Thymus (tissue), 11 donors: ENCODE measurements around the gene NKX1-2. TPM values are rescaled to one million over a fixed set of nuclear protein-coding genes. Genes with fewer than 3 reads are reported as not detected.

Experiments
- DNase-seq, 9 donors: peaks; one replicate each; pipeline ENCODE4 v3.0.0-alpha.2; 2013; ENCODE audit warnings: low spot score in 9 of 9, low read depth in 6 of 9, missing footprints in 1 of 9
- H3K27ac ChIP-seq, 2 donors: one replicate each; pipeline ENCODE4 v1.5.1; 2013; ENCODE audit warnings: control low read depth in 1 of 2, low read depth in 1 of 2, low read length in 1 of 2, mild to moderate bottlenecking in 1 of 2, moderate library complexity in 1 of 2
- H3K27me3 ChIP-seq, 2 donors: one replicate each; pipeline ENCODE4 v1.5.1; 2013; ENCODE audit warnings: low read length in 1 of 2; ENCODE audit not compliant: control insufficient read depth in 2 of 2, insufficient read depth in 1 of 2
- H3K36me3 ChIP-seq, 2 donors: one replicate each; pipeline ENCODE4 v1.5.1; 2013; ENCODE audit warnings: low read length in 1 of 2, mild to moderate bottlenecking in 1 of 2, moderate library complexity in 1 of 2; ENCODE audit not compliant: control insufficient read depth in 2 of 2, insufficient read depth in 2 of 2
- H3K4me1 ChIP-seq, 2 donors: one replicate each; pipeline ENCODE4 v1.5.1; 2013; ENCODE audit warnings: low read length in 2 of 2; ENCODE audit not compliant: control insufficient read depth in 2 of 2, insufficient read depth in 2 of 2
- H3K4me3 ChIP-seq, 2 donors: one replicate each; pipeline ENCODE4 v1.5.1; 2013; ENCODE audit warnings: low read length in 2 of 2, control low read depth in 1 of 2, mild to moderate bottlenecking in 1 of 2
- H3K9me3 ChIP-seq, 2 donors: one replicate each; pipeline ENCODE4 v1.5.1; 2013; ENCODE audit warnings: low read length in 1 of 2, mild to moderate bottlenecking in 1 of 2; ENCODE audit not compliant: control insufficient read depth in 2 of 2, insufficient read depth in 1 of 2
- WGBS: extraction: QIAGEN DNeasy Blood & Tissue Kit; methylation state at CpG from one replicate; pipeline ENCODE4 v1.1.7; 2013; 5-methylcytosine and 5-hydroxymethylcytosine counted together
- polyA plus RNA-seq: library from polyadenylated mRNA; stranded (reverse); fragments of 200-250 nt; gene quantifications from one replicate; pipeline ENCODE4 v1.2.3, GENCODE V29; 2013
- total RNA-seq: library from RNA; stranded (reverse); fragments of 120-200 nt; gene quantifications from one replicate; pipeline ENCODE4 v1.2.4, GENCODE V29; 2013
- donor health status: healthy.

The NKX1-2 gene
- total and polyA plus RNA-seq, 2 donors, result 0.05 TPM

- H3K4me3 ChIP-seq, result no peak overlapping the region
- H3K36me3 ChIP-seq, result no peaks in the 10 kb centered on the region
- H3K9me3 ChIP-seq, result no peaks in the 10 kb centered on the region
- DNase-seq, result no peak
- peaks cover 0 to 26% of the 10 kb centered on the region in 2 donors for H3K27me3 ChIP-seq
- H3K27ac ChIP-seq, result no peak overlapping the region
- H3K4me1 ChIP-seq, result no peaks in the 10 kb centered on the region
- 61% methylated on average over 3 of the region's 3 CpGs for WGBS
Measured at GRCh38 chr10:124428207-124428777, 21.5 kb downstream of the NKX1-2 start.

GRCh38 chr10:124425227-124425962, 24.4 kb downstream of the NKX1-2 start:
- H3K4me3 ChIP-seq, result no peak overlapping the region
- 94% methylated on average over 4 of the region's 4 CpGs for WGBS
- no peaks in the 10 kb centered on the region for H3K9me3 ChIP-seq
- no peaks in the 10 kb centered on the region for H3K36me3 ChIP-seq
- H3K4me1 ChIP-seq, result no peaks in the 10 kb centered on the region
- no peak overlapping the region for H3K27ac ChIP-seq
- peaks cover 4 to 48% of the 10 kb centered on the region in 2 donors for H3K27me3 ChIP-seq
- no peak for DNase-seq

DNA sequence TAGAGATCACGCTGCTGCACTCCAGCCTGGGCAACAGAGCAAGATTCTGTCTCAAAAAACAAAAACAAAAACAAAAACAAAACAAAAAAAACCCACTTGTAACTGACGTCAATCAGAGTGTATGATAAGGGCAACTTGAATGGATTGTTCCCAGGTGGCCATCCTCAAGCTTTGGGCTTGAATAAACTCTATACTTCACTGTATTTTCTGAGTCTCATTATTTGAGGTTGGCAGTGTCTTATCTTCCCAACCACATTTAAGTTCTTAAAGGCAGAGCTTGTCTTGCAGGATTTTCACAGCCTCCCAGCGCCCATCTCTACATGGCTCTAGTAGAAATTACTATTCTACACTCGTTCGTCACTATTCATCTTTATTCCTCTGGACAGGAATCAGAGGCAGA, 26.0 kb downstream of the NKX1-2 start:
- peaks cover 4 to 56% of the 10 kb centered on the region in 2 donors for H3K27me3 ChIP-seq
- H3K4me1 ChIP-seq, result peaks cover 0 to 5% of the 10 kb centered on the region in 2 donors
- H3K27ac ChIP-seq, result no peak overlapping the region
- no peaks in the 10 kb centered on the region for H3K9me3 ChIP-seq
- WGBS, result 93% methylated on average over 5 of the region's 5 CpGs
- H3K36me3 ChIP-seq, result no peaks in the 10 kb centered on the region
- H3K4me3 ChIP-seq, result no peak overlapping the region
- no peak for DNase-seq

DNA sequence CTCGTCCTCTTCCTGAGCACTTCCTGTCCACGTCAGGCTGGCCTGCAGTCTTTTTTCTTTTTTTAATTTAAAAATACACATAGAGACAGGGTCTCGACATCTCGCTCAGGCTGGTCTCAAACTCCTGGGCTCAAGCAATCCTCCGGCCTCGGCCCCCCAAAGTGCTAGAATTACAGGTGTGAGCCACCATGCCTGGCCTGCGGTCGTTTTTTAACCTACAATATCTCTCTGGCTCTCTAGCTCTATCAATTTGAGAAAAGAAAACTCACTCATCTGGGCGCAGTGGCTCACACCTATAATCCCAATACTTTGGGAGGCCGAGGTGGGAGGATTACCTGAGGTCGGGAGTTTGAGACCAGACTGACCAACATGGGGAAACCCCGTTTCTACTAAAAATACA, 27.1 kb downstream of the NKX1-2 start:
- H3K9me3 ChIP-seq, result no peaks in the 10 kb centered on the region
- H3K4me1 ChIP-seq, result peaks cover 4 to 8% of the 10 kb centered on the region in 2 donors
- no peak overlapping the region for H3K4me3 ChIP-seq
- H3K36me3 ChIP-seq, result no peaks in the 10 kb centered on the region
- H3K27ac ChIP-seq, result no peak overlapping the region
- DNase-seq, result no peak
- H3K27me3 ChIP-seq, result peaks cover 4 to 59% of the 10 kb centered on the region in 2 donors
- WGBS, result 79% methylated on average over 12 of the region's 12 CpGs

DNA sequence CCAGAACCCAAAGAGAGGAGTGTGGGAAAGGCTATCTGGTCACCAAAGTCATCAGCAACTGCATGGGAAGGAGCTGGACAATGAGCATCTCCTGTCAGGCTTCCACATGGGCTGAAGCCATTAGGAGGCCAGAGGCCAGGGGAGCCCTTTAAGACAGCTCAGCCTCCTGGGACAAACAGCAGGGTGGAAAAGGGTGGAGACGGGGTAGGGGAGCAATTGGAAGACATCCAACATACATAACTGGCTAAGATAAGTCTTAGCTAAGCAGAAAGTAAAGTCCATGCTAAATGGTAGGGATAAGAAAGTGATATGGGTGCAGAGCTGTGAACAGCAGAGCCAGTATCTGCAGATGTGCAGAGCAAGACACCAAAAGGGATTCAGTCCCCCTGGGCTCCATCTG, 29.6 kb downstream of the NKX1-2 start:
- H3K27me3 ChIP-seq, result peaks cover 6 to 63% of the 10 kb centered on the region in 2 donors
- H3K4me1 ChIP-seq, result peaks cover 5 to 8% of the 10 kb centered on the region in 2 donors
- H3K27ac ChIP-seq, result no peak overlapping the region
- no peak for DNase-seq
- H3K36me3 ChIP-seq, result no peaks in the 10 kb centered on the region
- H3K9me3 ChIP-seq, result no peaks in the 10 kb centered on the region
- H3K4me3 ChIP-seq, result no peak overlapping the region
- WGBS, result 82% methylated on average over 1 of the region's 1 CpG

DNA sequence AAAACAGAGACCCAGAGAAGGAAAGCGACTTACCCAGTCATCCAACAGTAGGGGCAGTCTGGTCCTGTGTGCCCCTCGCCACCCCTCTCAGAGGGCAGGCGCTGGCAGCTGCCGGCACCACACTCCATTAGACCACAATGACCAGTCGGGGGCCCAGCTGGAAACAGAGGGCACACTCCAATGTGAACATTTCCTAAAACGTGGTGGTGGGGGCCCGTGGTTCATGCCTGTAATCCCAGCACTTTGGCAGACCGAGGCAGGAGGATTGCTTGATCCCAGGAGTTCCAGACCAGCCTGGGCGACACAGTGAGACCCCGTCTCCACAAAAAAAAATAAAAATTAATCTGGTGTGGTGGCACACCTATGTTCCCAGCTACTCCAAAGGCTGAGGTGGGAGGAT, 30.2 kb downstream of the NKX1-2 start:
- H3K4me3 ChIP-seq, result no peak overlapping the region
- peaks cover 6 to 62% of the 10 kb centered on the region in 2 donors for H3K27me3 ChIP-seq
- no peak overlapping the region for H3K27ac ChIP-seq

DNA sequence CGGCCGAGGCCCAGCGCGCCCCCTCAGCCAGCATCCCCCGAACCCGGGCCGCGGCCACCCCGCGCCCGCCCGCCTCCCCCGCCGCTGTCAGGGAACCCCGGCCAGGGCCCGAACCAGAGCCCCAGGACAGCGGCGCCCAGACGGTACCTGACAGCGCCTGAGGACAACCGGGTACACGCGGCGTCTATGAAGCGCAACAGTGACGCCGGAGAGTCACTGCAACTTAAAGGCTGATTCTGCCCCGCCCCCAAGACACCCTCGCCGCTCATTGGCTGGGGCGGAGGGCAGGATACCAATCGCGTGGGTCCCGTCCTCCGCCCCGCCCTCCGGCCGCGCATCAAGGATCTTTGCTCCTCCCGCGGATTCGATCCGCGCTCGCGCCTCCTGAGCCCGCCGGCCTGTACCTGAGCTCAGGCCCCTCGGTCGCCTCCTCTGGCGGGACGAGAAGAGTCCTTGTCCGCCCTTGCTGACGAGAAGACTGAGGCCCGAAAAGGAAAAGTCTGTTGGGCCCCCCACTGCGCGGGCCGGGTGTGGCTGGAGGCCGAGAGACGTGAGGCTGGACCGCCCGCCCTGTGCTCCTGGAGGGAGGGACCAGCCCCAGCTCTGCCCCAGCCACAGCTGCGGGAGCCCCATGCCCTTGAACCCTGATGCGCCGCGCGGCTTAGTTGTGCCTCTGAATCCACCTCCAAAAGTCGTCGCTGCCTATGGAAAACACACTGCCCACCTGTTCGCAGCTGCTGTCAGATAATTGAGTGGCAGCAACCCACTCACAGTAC, 30.9 kb downstream of the NKX1-2 start, which contains the start of gene OAT:
Gene OAT, minus strand, starts transcription at position 198 of the 776 bp plus-strand sequence. CDS start 6,752 bp downstream, outside the sequence.
- peak; percentile 78 to 98 (median 96) for DNase-seq
- Histone ChIP-seq H3K4me3 (peak within 1 kb of the TSS; percentile 46 to 70), H3K4me1 (peaks cover 5 to 8% of the 10 kb centered on the region in 2 donors), H3K27ac (peak within 1 kb of the TSS in 1 of 2 donors; percentile 54), H3K36me3 (no peaks in the 10 kb centered on the region), H3K27me3 (peaks cover 6 to 57% of the 10 kb centered on the region in 2 donors), H3K9me3 (no peaks in the 10 kb centered on the region)
- WGBS, result 4% methylated on average over 70 of the region's 70 CpGs

More for the DNA sequence above, 30.2 kb downstream of the NKX1-2 start:
- Histone ChIP-seq H3K36me3 (no peaks in the 10 kb centered on the region), H3K4me1 (peaks cover 5 to 8% of the 10 kb centered on the region in 2 donors), H3K9me3 (no peaks in the 10 kb centered on the region)
- 93% methylated on average over 10 of the region's 10 CpGs for WGBS
- no peak for DNase-seq

DNA sequence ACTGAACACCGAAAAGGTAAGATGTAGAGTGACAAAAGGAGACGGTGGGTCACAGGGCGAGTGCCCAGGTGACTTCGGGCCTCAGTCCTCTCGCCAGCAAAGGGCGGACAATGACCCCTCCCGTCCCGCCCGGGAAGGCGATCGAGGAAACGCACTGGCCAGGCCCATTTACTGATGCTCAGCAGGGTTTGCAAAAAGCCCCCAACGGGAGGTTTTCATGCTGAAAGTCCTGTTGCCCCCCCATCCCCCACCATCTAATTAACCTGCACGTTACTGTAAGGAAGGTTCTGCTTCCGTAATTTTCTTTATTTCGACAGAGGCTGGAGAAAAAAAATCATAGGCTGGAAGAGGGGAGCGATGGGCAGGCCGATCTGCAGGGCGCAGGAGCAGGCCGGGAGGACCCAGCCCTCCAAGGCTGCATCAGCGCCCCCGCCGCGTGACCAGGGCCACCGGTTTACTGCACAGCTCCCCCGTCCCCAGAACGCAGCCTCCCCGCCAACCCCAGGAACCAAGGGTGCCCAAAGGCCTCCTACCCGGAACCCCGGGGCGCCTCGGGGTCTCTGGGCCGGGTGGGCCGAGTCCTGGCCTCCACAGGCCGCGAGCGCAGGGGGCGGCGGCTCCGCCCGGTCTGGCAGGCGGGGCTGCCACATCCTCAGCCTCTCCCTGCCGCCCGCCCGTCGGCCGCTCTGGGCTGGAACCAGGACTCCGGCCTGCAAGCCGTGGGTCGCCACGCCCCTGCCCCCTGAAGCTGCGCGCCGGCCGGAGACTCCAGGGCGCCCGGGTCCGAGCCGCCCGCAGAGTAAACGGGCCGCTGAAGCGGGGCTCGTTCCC, 31.7 kb downstream of the NKX1-2 start:
- Histone ChIP-seq H3K27ac (peak overlapping the region in 1 of 2 donors; percentile 54), H3K27me3 (peaks cover 6 to 57% of the 10 kb centered on the region in 2 donors), H3K4me1 (peaks cover 5 to 8% of the 10 kb centered on the region in 2 donors), H3K36me3 (no peaks in the 10 kb centered on the region), H3K4me3 (peak overlapping the region; percentile 34 to 70), H3K9me3 (no peaks in the 10 kb centered on the region)
- WGBS, result 10% methylated on average over 64 of the region's 64 CpGs
- peak in 6 of 9 donors; percentile 1 to 45 (median 20) for DNase-seq
